CD4-positive, alpha-beta T cell (primary cell): ENCODE measurements around the gene PLET1. TPM values are rescaled to one million over a fixed set of nuclear protein-coding genes. Genes with fewer than 3 reads are reported as not detected.

Source experiments
- ATAC-seq: fragments of 200-7000 bp; cut with Tn5 transposase; one replicate; pipeline ENCODE4 v1.10.0; 2022; ENCODE audit warnings: mild to moderate bottlenecking; ENCODE audit not compliant: poor library complexity
- CTCF ChIA-PET: fragments of 350-600 bp; sonication (Branson Sonifier 250); formaldehyde crosslinking; loops from one replicate; lab custom pipeline; 2021; ENCODE audit warnings: antibody characterized with exemption, inconsistent platforms; lab: Charles Lee
- POLR2A ChIA-PET: fragments of 350-600 bp; sonication (Branson Sonifier 250); formaldehyde crosslinking; loops from one replicate; lab custom pipeline; 2021; ENCODE audit warnings: antibody characterized with exemption, inconsistent platforms; lab: Charles Lee
- DNase-seq, 14 experiments: peaks; one replicate each; pipeline ENCODE4 v3.0.0-alpha.2; 2013 to 2020; ENCODE audit warnings: mixed read lengths in 2 of 14
- H3K27ac ChIP-seq, 2 donors: one replicate each; pipeline versions ENCODE4 v1.5.1 to v1.7.0; 2013; ENCODE audit warnings: low read length in 2 of 2, low read depth in 1 of 2, mild to moderate bottlenecking in 1 of 2
- H3K27me3 ChIP-seq, 2 experiments: 1 replicate in 1 of 2; 2 replicates in 1 of 2; pipeline versions ENCODE4 v1.6.1 to v1.7.0; 2013; ENCODE audit warnings: low read length in 2 of 2, control low read depth in 1 of 2, mild to moderate bottlenecking in 1 of 2, moderate library complexity in 1 of 2; ENCODE audit not compliant: insufficient read depth in 2 of 2, control insufficient read depth in 1 of 2
- H3K36me3 ChIP-seq: one replicate; pipeline ENCODE4 v1.6.1; 2013; ENCODE audit warnings: low read length, control low read depth; ENCODE audit not compliant: insufficient read depth
- H3K4me1 ChIP-seq: one replicate; pipeline ENCODE4 v1.6.1; 2013; ENCODE audit warnings: low read length, control low read depth; ENCODE audit not compliant: insufficient read depth
- H3K4me3 ChIP-seq: one replicate; pipeline ENCODE4 v1.5.1; 2013; ENCODE audit warnings: mild to moderate bottlenecking, low read length, moderate library complexity
- H3K9me3 ChIP-seq, 2 experiments: 1 replicate in 1 of 2; 2 replicates in 1 of 2; pipeline versions ENCODE4 v1.6.1 to v1.7.0; 2013; ENCODE audit warnings: low read length in 2 of 2, mild to moderate bottlenecking in 2 of 2, control low read depth in 1 of 2, moderate library complexity in 1 of 2; ENCODE audit not compliant: control insufficient read depth in 1 of 2, insufficient read depth in 1 of 2
- H3K27ac Mint-ChIP-seq: one replicate; pipeline ENCODE4 v1.8.0; 2020; ENCODE audit warnings: mixed read lengths
- H3K27me3 Mint-ChIP-seq: one replicate; pipeline ENCODE4 v1.8.0; 2021; ENCODE audit warnings: mixed read lengths
- H3K36me3 Mint-ChIP-seq: one replicate; pipeline ENCODE4 v1.8.0; 2021; ENCODE audit warnings: low read depth, mixed read lengths
- H3K4me1 Mint-ChIP-seq: one replicate; pipeline ENCODE4 v1.8.0; 2021; ENCODE audit warnings: low read depth, mixed read lengths
- H3K4me3 Mint-ChIP-seq: one replicate; pipeline ENCODE4 v1.8.0; 2020; ENCODE audit warnings: mild to moderate bottlenecking, mixed read lengths
- H3K9me3 Mint-ChIP-seq: one replicate; pipeline ENCODE4 v1.8.0; 2020; ENCODE audit warnings: mixed read lengths
- CTCF ChIP-seq: fragments of 200-600 bp; IDR thresholded peaks from one replicate; pipeline ENCODE4 v1.8.0; 2022; ENCODE audit warnings: antibody characterized with exemption, mild to moderate bottlenecking
- intact Hi-C, 2 experiments: fragments of 100-400 bp; cut with DNase I in 1 of 2; cut with micrococcal nuclease in 1 of 2; formaldehyde crosslinking; loops; one replicate each; pipeline versions ENCODE4 v1.15.1 to v1.9.0; 2023 to 2025; cut with DNase I, micrococcal nuclease
- total RNA-seq, 174 experiments: library from RNA in 2 of 174; stranded (reverse) in 2 of 174; gene quantifications; one replicate each; pipeline ENCODE4 v1.2.3 and lab custom pipeline; 2021 to 2026

The PLET1 gene
- total RNA-seq, 2 experiments from 2014 or later, result not detected

GRCh38 chr11:112289588-112290492 lies 29.2 kb upstream of the PLET1 start:
- TF ChIP-seq CTCF, result peak; percentile 93
- DNase-seq (peak; percentile 73 to 92 (median 84)), ATAC-seq (peak; percentile 98)
- Mint-ChIP-seq H3K9me3 (no peaks in the 10 kb centered on the region), H3K27me3 (no peaks in the 10 kb centered on the region), H3K27ac (peak overlapping the region; percentile 31), H3K36me3 (peaks cover 18% of the 10 kb centered on the region), H3K4me3 (peak overlapping the region; percentile 83), H3K4me1 (peaks cover 36% of the 10 kb centered on the region)
- Histone ChIP-seq H3K9me3 (no peaks in the 10 kb centered on the region), H3K27me3 (no peaks in the 10 kb centered on the region), H3K4me3 (peak overlapping the region; percentile 54), H3K36me3 (no peaks in the 10 kb centered on the region), H3K27ac (peak overlapping the region in 1 of 2 donors; percentile 16), H3K4me1 (peaks cover 17% of the 10 kb centered on the region)
- ChIA-PET POLR2A (interaction anchor here (1.6 kb wide), 1 partner anchor 266 kb away, joined by 7 read pairs; no protein-coding TSS in a partner anchor), CTCF (interaction anchor here (1.0 to 1.6 kb wide), 3 partner anchors 10 to 266 kb away, joined by 3 to 6 read pairs (median 4); no protein-coding TSS in a partner anchor)
- intact Hi-C loops, result loop anchor here (1.0 to 10.0 kb wide), 11 partner anchors 162 to 1587 kb away; partner anchors contain the start of genes CLDN25 (in 2 of the 2), ZW10 (in 2 of the 2) and USP28 (in 1 of the 2)

GRCh38 chr11:112288021-112288420 lies 27.4 kb upstream of the PLET1 start:
- intact Hi-C loops, result loop anchor here in 1 of 2 experiments (2.0 to 10.0 kb wide), 3 partner anchors 693 to 1487 kb away; partner anchors contain the start of genes CLDN25 and ZW10
- no peak for TF ChIP-seq CTCF
- DNase-seq, result no peak
- Mint-ChIP-seq H3K4me3 (peak overlapping the region; percentile 69), H3K9me3 (no peaks in the 10 kb centered on the region), H3K36me3 (peaks cover 6% of the 10 kb centered on the region), H3K27me3 (no peaks in the 10 kb centered on the region), H3K4me1 (peaks cover 32% of the 10 kb centered on the region), H3K27ac (no peak overlapping the region)
- H3K4me1 ChIP-seq, result peaks cover 17% of the 10 kb centered on the region
- H3K36me3 ChIP-seq, result no peaks in the 10 kb centered on the region
- ChIA-PET POLR2A (interaction anchor here (1.6 kb wide), 1 partner anchor 267 kb away, joined by 7 read pairs; no protein-coding TSS in a partner anchor), CTCF (interaction anchor here (1.6 kb wide), 1 partner anchor 268 kb away, joined by 4 read pairs; no protein-coding TSS in a partner anchor)
- H3K4me3 ChIP-seq, result no peak overlapping the region
- no peaks in the 10 kb centered on the region for H3K27me3 ChIP-seq
- H3K27ac ChIP-seq, result no peak overlapping the region
- H3K9me3 ChIP-seq, result no peaks in the 10 kb centered on the region
- ATAC-seq, result no peak

GRCh38 chr11:112285841-112286311 lies 25.2 kb upstream of the PLET1 start:
- Histone ChIP-seq H3K9me3 (no peaks in the 10 kb centered on the region), H3K4me3 (no peak overlapping the region), H3K27me3 (no peaks in the 10 kb centered on the region), H3K27ac (no peak overlapping the region), H3K36me3 (no peaks in the 10 kb centered on the region), H3K4me1 (peaks cover 25% of the 10 kb centered on the region)
- POLR2A ChIA-PET, result no interaction called here
- CTCF ChIA-PET, result no interaction called here
- H3K4me1 Mint-ChIP-seq, result peaks cover 25% of the 10 kb centered on the region
- no peak overlapping the region for H3K4me3 Mint-ChIP-seq
- H3K36me3 Mint-ChIP-seq, result no peaks in the 10 kb centered on the region
- no peak for TF ChIP-seq CTCF
- no peaks in the 10 kb centered on the region for H3K9me3 Mint-ChIP-seq
- no peak for DNase-seq
- no peak for ATAC-seq
- H3K27ac Mint-ChIP-seq, result no peak overlapping the region
- no peaks in the 10 kb centered on the region for H3K27me3 Mint-ChIP-seq
- intact Hi-C loops, result loop anchor here in 1 of 2 experiments (10.0 kb wide), 2 partner anchors 691 to 1489 kb away; partner anchors contain the start of genes CLDN25 and ZW10
